IMR-90 (cell line): Measurements from ENCODE around the gene PM20D1. TPM values are rescaled to one million over a fixed set of nuclear protein-coding genes. Genes with fewer than 3 reads are reported as not detected.

Experiments used
- ATAC-seq: fragments of 200-7000 bp; cut with Tn5 transposase; 2 replicates; pipeline ENCODE4 v1.9.1; 2020; ENCODE audit warnings: low read depth, mild to moderate bottlenecking, moderate library complexity
- BruUV-seq: library from RNA; stranded (reverse); fragments of 400-500 nt; replicated peaks from 2 replicates; lab custom pipeline; 2021; lab: Mats Ljungman, UMichigan
- CTCF ChIA-PET: fragments of 300-600 bp; formaldehyde crosslinking; extraction: SDS; loops from one replicate; lab custom pipeline; 2021; ENCODE audit warnings: antibody characterized with exemption; lab: Yijun Ruan, JAX
- POLR2A ChIA-PET: fragments of 300-600 bp; sonication (Branson Sonifier 250); formaldehyde crosslinking; loops from one replicate; lab custom pipeline; 2022; ENCODE audit warnings: antibody characterized with exemption; ENCODE audit not compliant: unreplicated experiment; lab: Charles Lee
- DNase-seq: peaks from one replicate; pipeline ENCODE4 v3.0.0; 2013
- H2AFZ ChIP-seq: replicated peaks from 2 replicates; pipeline ENCODE3; 2013; ENCODE audit warnings: low read length, mild to moderate bottlenecking; ENCODE audit not compliant: poor library complexity
- H2AK5ac ChIP-seq: 2 replicates; pipeline ENCODE4 v1.6.1; 2013; ENCODE audit warnings: low read depth, low read length, inconsistent platforms
- H2AK9ac ChIP-seq: replicated peaks from 2 replicates; pipeline ENCODE3; 2013; ENCODE audit warnings: mild to moderate bottlenecking, low read depth, low read length, moderate library complexity; ENCODE audit not compliant: poor library complexity
- H2BK120ac ChIP-seq: 2 replicates; pipeline ENCODE4 v1.6.1; 2013; ENCODE audit warnings: low read depth, low read length, inconsistent platforms
- H2BK15ac ChIP-seq: 3 replicates; pipeline ENCODE4 v1.6.1; 2013; ENCODE audit warnings: low read depth, low read length, inconsistent platforms
- H2BK20ac ChIP-seq: 2 replicates; pipeline ENCODE4 v1.6.1; 2013; ENCODE audit warnings: low read depth, mild to moderate bottlenecking, inconsistent platforms, low read length, moderate library complexity
- H2BK5ac ChIP-seq: 2 replicates; pipeline ENCODE4 v1.6.1; 2013; ENCODE audit warnings: mild to moderate bottlenecking, low read depth, low read length, inconsistent platforms; ENCODE audit not compliant: poor library complexity, severe bottlenecking
- H3K14ac ChIP-seq: replicated peaks from 2 replicates; pipeline ENCODE4 v1.6.1; 2013; ENCODE audit warnings: low read depth, low read length, inconsistent platforms
- H3K18ac ChIP-seq: 2 replicates; pipeline ENCODE4 v1.6.1; 2013; ENCODE audit warnings: low read depth, low read length, control low read depth
- H3K23ac ChIP-seq: 2 replicates; pipeline ENCODE4 v1.6.1; 2013; ENCODE audit warnings: low read depth, low read length, inconsistent platforms
- H3K27ac ChIP-seq: 2 replicates; pipeline ENCODE4 v1.5.1; 2013; ENCODE audit warnings: mild to moderate bottlenecking, control low read depth, low read length; ENCODE audit not compliant: insufficient read depth
- H3K27me3 ChIP-seq: 2 replicates; pipeline ENCODE4 v1.6.1; 2013; ENCODE audit warnings: low read length; ENCODE audit not compliant: control insufficient read depth, insufficient read depth
- H3K36me3 ChIP-seq: 2 replicates; pipeline ENCODE4 v1.6.1; 2013; ENCODE audit warnings: low read length, mixed read lengths; ENCODE audit not compliant: control insufficient read depth, insufficient read depth
- H3K4ac ChIP-seq: 2 replicates; pipeline ENCODE4 v1.6.1; 2013; ENCODE audit warnings: low read depth, low read length, inconsistent platforms
- H3K4me1 ChIP-seq: 2 replicates; pipeline ENCODE4 v1.6.1; 2013; ENCODE audit warnings: low read length, mixed read lengths; ENCODE audit not compliant: control insufficient read depth, insufficient read depth
- H3K4me2 ChIP-seq: 2 replicates; pipeline ENCODE4 v1.6.1; 2013; ENCODE audit warnings: low read depth, mild to moderate bottlenecking, control low read depth, low read length, moderate library complexity
- H3K4me3 ChIP-seq: 2 replicates; pipeline ENCODE4 v1.5.1; 2013; ENCODE audit warnings: low read depth, mild to moderate bottlenecking, control low read depth, low read length, moderate library complexity; ENCODE audit not compliant: insufficient read depth
- H3K56ac ChIP-seq: 2 replicates; pipeline ENCODE4 v1.6.1; 2013; ENCODE audit warnings: low read length, inconsistent platforms; ENCODE audit not compliant: insufficient read depth; ENCODE audit errors: extremely low read depth
- H3K79me1 ChIP-seq, 2 experiments: 2 replicates each; pipeline ENCODE4 v1.6.1; 2013; ENCODE audit warnings: low read length in 2 of 2, inconsistent platforms in 1 of 2, low read depth in 1 of 2
- H3K9ac ChIP-seq: 2 replicates; pipeline ENCODE4 v1.6.1; 2013; ENCODE audit warnings: low read depth, low read length, control low read depth
- H3K9me1 ChIP-seq: 2 replicates; pipeline ENCODE4 v1.6.1; 2013; ENCODE audit warnings: low read length, inconsistent platforms; ENCODE audit not compliant: insufficient read depth
- H3K9me3 ChIP-seq: 2 replicates; pipeline ENCODE4 v1.6.1; 2013; ENCODE audit warnings: low read length; ENCODE audit not compliant: control insufficient read depth, insufficient read depth
- H4K20me1 ChIP-seq: 2 replicates; pipeline ENCODE4 v1.6.1; 2013; ENCODE audit warnings: low read length, inconsistent platforms; ENCODE audit not compliant: insufficient read depth
- H4K5ac ChIP-seq: 2 replicates; pipeline ENCODE4 v1.6.1; 2013; ENCODE audit warnings: mild to moderate bottlenecking, low read depth, low read length, control low read depth
- H4K8ac ChIP-seq, 2 experiments: 2 replicates each; pipeline ENCODE4 v1.6.1; 2013; ENCODE audit warnings: low read depth in 2 of 2, low read length in 2 of 2, control low read depth in 1 of 2, inconsistent platforms in 1 of 2
- H4K91ac ChIP-seq: 2 replicates; pipeline ENCODE4 v1.6.1; 2013; ENCODE audit warnings: low read depth, low read length, inconsistent platforms; ENCODE audit not compliant: insufficient read depth
- FOS ChIP-seq: fragments of 150-350 bp; IDR thresholded peaks from 2 replicates; pipeline ENCODE4 v1.6.1; 2016; ENCODE audit warnings: low read depth, low read length
- MXI1 ChIP-seq: IDR thresholded peaks from 2 replicates; pipeline ENCODE4 v1.6.1; 2012; ENCODE audit warnings: low read depth, mild to moderate bottlenecking, low read length, moderate library complexity, borderline replicate concordance
- RFX5 ChIP-seq: IDR thresholded peaks from 2 replicates; pipeline ENCODE4 v1.8.0; 2012; ENCODE audit warnings: low read depth, mild to moderate bottlenecking, low read length, moderate library complexity
- SMC3 ChIP-seq: fragments of 150-350 bp; IDR thresholded peaks from 2 replicates; pipeline ENCODE4 v1.6.1; 2016; ENCODE audit warnings: low read depth, mild to moderate bottlenecking, antibody characterized with exemption, low read length, moderate library complexity
- WGBS, 2 experiments: methylation state at CpG; one replicate each; pipeline versions ENCODE4 v1.1.5 to v1.1.7; 2013; ENCODE audit warnings: missing lambda C conversion rate in 2 of 2; ENCODE audit not compliant: insufficient read length in 1 of 2; ENCODE audit errors: extremely low coverage in 2 of 2; 5-methylcytosine and 5-hydroxymethylcytosine counted together
- dilution Hi-C: fragments of 300-500 bp; cut with HindIII; formaldehyde crosslinking; loops from one replicate; pipeline ENCODE4 v1.14.3; 2018; ENCODE audit warnings: low sequenced_read_pairs; ENCODE audit not compliant: unreplicated experiment
- in situ Hi-C: fragments of 300-500 bp; cut with MboI; formaldehyde crosslinking; loops from 3 replicates; pipeline ENCODE4 v1.14.3; 2019; ENCODE audit warnings: low sequenced_read_pairs, inconsistent platforms, mixed read lengths
- intact Hi-C: fragments of 100-400 bp; cut with micrococcal nuclease; formaldehyde crosslinking; loops from 2 replicates; pipeline ENCODE4 v1.10.0; 2022
- polyA plus RNA-seq, 3 experiments: library from polyadenylated mRNA; depleted of rRNA; stranded (reverse); fragments of >200 nt; gene quantifications; 2 replicates each; pipeline ENCODE4 v1.2.3, GENCODE V29; 2012; ENCODE audit warnings: low replicate concordance in 1 of 3
- total RNA-seq: library from RNA; depleted of rRNA; stranded (reverse); fragments of >200 nt; gene quantifications from 2 replicates; pipeline ENCODE4 v1.2.3, GENCODE V29; 2012

PM20D1 gene
- total and polyA plus RNA-seq, 2 of the 4 experiments (the other 2 are of a cell fraction) = not detected

GRCh38 chr1:205783904-205784303, 66.0 kb downstream of the PM20D1 start:
- Histone ChIP-seq H2BK20ac (no peak overlapping the region), H3K9me3 (no peaks in the 10 kb centered on the region), H2BK15ac (no peak overlapping the region), H3K23ac (no peak overlapping the region), H2BK120ac (no peak overlapping the region), H3K79me1 (no peaks in the 10 kb centered on the region), H2BK5ac (no peak overlapping the region), H2AFZ (no peak overlapping the region), H3K27me3 (peaks cover 2% of the 10 kb centered on the region), H4K20me1 (no peaks in the 10 kb centered on the region), H3K14ac (no peak overlapping the region), H2AK9ac (no peak overlapping the region), H3K18ac (no peak overlapping the region), H4K8ac (no peak overlapping the region), H3K9ac (no peak overlapping the region), H3K27ac (no peak overlapping the region), H3K56ac (no peak overlapping the region), H3K4me2 (no peak overlapping the region), H3K4me1 (no peaks in the 10 kb centered on the region), H4K91ac (no peak overlapping the region), H4K5ac (no peak overlapping the region), H3K9me1 (peaks cover 3% of the 10 kb centered on the region; the same call in 1 of the 2 replicates), H3K4me3 (no peak overlapping the region), H3K36me3 (no peaks in the 10 kb centered on the region), H3K4ac (no peak overlapping the region), H2AK5ac (no peak overlapping the region)
- dilution Hi-C loops = no loop called here
- DNase-seq = peak; percentile 48
- no peak for ATAC-seq
- TF ChIP-seq SMC3 (no peak), FOS (no peak), MXI1 (no peak), RFX5 (no peak)
- ChIA-PET POLR2A (no interaction called here), CTCF (no interaction called here)
- 100% methylated on average over 2 of the region's 4 CpGs; no CpG with 5 or more reads in 1 of the 2 experiments for WGBS, 2 experiments
- BruUV-seq = no TSS peak
- intact Hi-C loops = no loop called here
- in situ Hi-C loops = no loop called here
